ENCODE results near the gene UBAP2L. TPM values are rescaled to one million over a fixed set of nuclear protein-coding genes. Genes with fewer than 3 reads are reported as not detected.

UBAP2L gene
- total and polyA plus RNA-seq, 7 donors: 23.4 to 80.8 (median 51.7) TPM

- TF ChIP-seq EP300 (IDR thresholded peaks at IDR 0.05) (no peak), POLR2AphosphoS5 (IDR thresholded peaks at IDR 0.05) (no peak), POLR2A (IDR thresholded peaks at IDR 0.05) (no peak), CTCF (IDR thresholded peaks at IDR 0.05) (no peak)
- intact Hi-C loops (cut with DNase I): no loop called here
- H3K27ac ChIP-seq: no peak overlapping the region
- H3K4me3 ChIP-seq: no peak overlapping the region
- H3K4me1 ChIP-seq: no peaks in the 10 kb centered on the region
- H3K36me3 ChIP-seq: peaks cover 56 to 98% (median 56%) of the 10 kb centered on the region in 4 donors
- 69 to 70% methylated on average over 1 of the region's 1 CpG for WGBS, 2 donors
- no peak for DNase-seq
- H3K27me3 ChIP-seq: no peaks in the 10 kb centered on the region
- no peaks in the 10 kb centered on the region for H3K9me3 ChIP-seq
These were observed 43.7 kb downstream of the UBAP2L start for GRCh38 chr1:154264454-154264853.

GRCh38 chr1:154265586-154265985 lies 44.8 kb downstream of the UBAP2L start:
- Histone ChIP-seq H3K27me3 (no peaks in the 10 kb centered on the region), H3K9me3 (no peaks in the 10 kb centered on the region), H3K27ac (no peak overlapping the region), H3K4me1 (no peaks in the 10 kb centered on the region), H3K4me3 (no peak overlapping the region), H3K36me3 (peaks cover 47 to 98% (median 52%) of the 10 kb centered on the region in 4 donors)
- 57 to 81% methylated on average over 4 of the region's 4 CpGs for WGBS, 2 donors
- no peak for TF ChIP-seq POLR2A (IDR thresholded peaks at IDR 0.05)
- TF ChIP-seq POLR2AphosphoS5 (IDR thresholded peaks at IDR 0.05): no peak
- TF ChIP-seq EP300 (IDR thresholded peaks at IDR 0.05): no peak
- TF ChIP-seq CTCF (IDR thresholded peaks at IDR 0.05): no peak
- intact Hi-C loops (cut with DNase I): no loop called here
- no peak for DNase-seq

- intact Hi-C loops (cut with DNase I): loop anchor here (5.0 kb wide), 2 partner anchors 66 to 74 kb away; no protein-coding TSS in a partner anchor
- 89 to 90% methylated on average over 5 of the region's 5 CpGs for WGBS, 2 donors
- H3K36me3 ChIP-seq: peaks cover 31 to 73% (median 36%) of the 10 kb centered on the region in 4 donors
- TF ChIP-seq POLR2A (IDR thresholded peaks at IDR 0.05) (no peak), CTCF (IDR thresholded peaks at IDR 0.05) (no peak), POLR2AphosphoS5 (IDR thresholded peaks at IDR 0.05) (no peak), EP300 (IDR thresholded peaks at IDR 0.05) (no peak)
- no peak overlapping the region for H3K27ac ChIP-seq
- peaks cover 0 to 18% (median 14%) of the 10 kb centered on the region in 4 donors for H3K4me1 ChIP-seq
- H3K4me3 ChIP-seq: no peak overlapping the region
- DNase-seq: no peak
- no peaks in the 10 kb centered on the region for H3K27me3 ChIP-seq
- H3K9me3 ChIP-seq: no peaks in the 10 kb centered on the region
These were observed 50.1 kb downstream of the UBAP2L start for GRCh38 chr1:154270833-154271232.

- Histone ChIP-seq H3K9me3 (no peaks in the 10 kb centered on the region), H3K27me3 (no peaks in the 10 kb centered on the region), H3K36me3 (peaks cover 24 to 66% (median 30%) of the 10 kb centered on the region in 4 donors), H3K4me1 (peaks cover 0 to 18% (median 14%) of the 10 kb centered on the region in 4 donors), H3K27ac (peak within 1 kb of the TSS; percentile 80 to 90 (median 85)), H3K4me3 (peak within 1 kb of the TSS; percentile 48 to 78 (median 66))
- intact Hi-C loops (cut with DNase I): loop anchor here (5.0 kb wide), 2 partner anchors 65 to 75 kb away; no protein-coding TSS in a partner anchor
- peak; percentile 40 to 54 for TF ChIP-seq POLR2A (IDR thresholded peaks at IDR 0.05)
- peak in 1 of 4 donors; percentile 72 for TF ChIP-seq EP300 (IDR thresholded peaks at IDR 0.05)
- TF ChIP-seq POLR2AphosphoS5 (IDR thresholded peaks at IDR 0.05): peak; percentile 80 to 92 (median 89)
- peak; percentile 58 to 79 (median 69) for TF ChIP-seq CTCF (IDR thresholded peaks at IDR 0.05)
- WGBS, 2 donors: 0% methylated on average over 47 of the region's 47 CpGs
- peak; percentile 97 for DNase-seq
These were observed 51.7 kb downstream of the UBAP2L start, which contains the start of gene HAX1 for GRCh38 chr1:154272217-154272998. HAX1 (plus strand) TSS chr1:154272629; CDS start chr1:154272724, 95 bp downstream.

Measured in sigmoid colon (tissue), 7 donors.